GM04504 (cell line): ENCODE data around the gene SDK1.
"Not testable (repeated sequence)": the region's sequence is repeated elsewhere in the genome, so short reads cannot be mapped to it uniquely, and the experiment has no call there.

ENCODE experiments used
- DNase-seq: peaks from one replicate; pipeline ENCODE4 v3.0.0-alpha.2; 2012; ENCODE audit warnings: low read depth

SDK1 gene

GRCh38 chr7:3725155-3726059 lies 424.4 kb downstream of the SDK1 start:
- no peak for DNase-seq

- DNase-seq: no peak
These were observed 429.2 kb downstream of the SDK1 start for GRCh38 chr7:3730276-3730675.

GRCh38 chr7:3732395-3733005 lies 431.4 kb downstream of the SDK1 start:
- no peak for DNase-seq

GRCh38 chr7:3733541-3734140 lies 432.6 kb downstream of the SDK1 start:
- no peak for DNase-seq

GRCh38 chr7:3738964-3739363 lies 437.9 kb downstream of the SDK1 start:
- no peak for DNase-seq

GRCh38 chr7:3739983-3740382 lies 438.9 kb downstream of the SDK1 start:
- no peak for DNase-seq

- no peak for DNase-seq
These were observed 446.4 kb downstream of the SDK1 start for GRCh38 chr7:3747467-3747866.

GRCh38 chr7:3748389-3748788 lies 447.3 kb downstream of the SDK1 start:
- DNase-seq: no peak

- DNase-seq: no peak
These were observed 452.8 kb downstream of the SDK1 start for GRCh38 chr7:3753868-3754267.

- DNase-seq: no peak
These were observed 453.7 kb downstream of the SDK1 start for GRCh38 chr7:3754493-3755341.

- DNase-seq: not testable (repeated sequence)
These were observed 454.9 kb downstream of the SDK1 start for GRCh38 chr7:3755778-3756453.

- DNase-seq: no peak
These were observed 456.0 kb downstream of the SDK1 start for GRCh38 chr7:3757059-3757458.

GRCh38 chr7:3760651-3761050 lies 459.6 kb downstream of the SDK1 start:
- DNase-seq: no peak

- DNase-seq: no peak
These were observed 461.2 kb downstream of the SDK1 start for GRCh38 chr7:3762146-3762831.

- no peak for DNase-seq
These were observed 467.1 kb downstream of the SDK1 start for GRCh38 chr7:3767917-3768777.

GRCh38 chr7:3771906-3772305 lies 470.9 kb downstream of the SDK1 start:
- no peak for DNase-seq

GRCh38 chr7:3778345-3778744 lies 477.3 kb downstream of the SDK1 start:
- DNase-seq: no peak

- DNase-seq: no peak
These were observed 479.0 kb downstream of the SDK1 start for GRCh38 chr7:3780016-3780415.

- no peak for DNase-seq
These were observed 479.5 kb downstream of the SDK1 start for GRCh38 chr7:3780525-3780924.

GRCh38 chr7:3781607-3782006 lies 480.6 kb downstream of the SDK1 start:
- DNase-seq: no peak
